ENCODE results near the gene HOXD10. TPM values are rescaled to one million over a fixed set of nuclear protein-coding genes. Genes with fewer than 3 reads are reported as not detected.

The HOXD10 gene
- total and polyA plus RNA-seq, 2 donors, result 4.1 to 14.1 TPM

DNA sequence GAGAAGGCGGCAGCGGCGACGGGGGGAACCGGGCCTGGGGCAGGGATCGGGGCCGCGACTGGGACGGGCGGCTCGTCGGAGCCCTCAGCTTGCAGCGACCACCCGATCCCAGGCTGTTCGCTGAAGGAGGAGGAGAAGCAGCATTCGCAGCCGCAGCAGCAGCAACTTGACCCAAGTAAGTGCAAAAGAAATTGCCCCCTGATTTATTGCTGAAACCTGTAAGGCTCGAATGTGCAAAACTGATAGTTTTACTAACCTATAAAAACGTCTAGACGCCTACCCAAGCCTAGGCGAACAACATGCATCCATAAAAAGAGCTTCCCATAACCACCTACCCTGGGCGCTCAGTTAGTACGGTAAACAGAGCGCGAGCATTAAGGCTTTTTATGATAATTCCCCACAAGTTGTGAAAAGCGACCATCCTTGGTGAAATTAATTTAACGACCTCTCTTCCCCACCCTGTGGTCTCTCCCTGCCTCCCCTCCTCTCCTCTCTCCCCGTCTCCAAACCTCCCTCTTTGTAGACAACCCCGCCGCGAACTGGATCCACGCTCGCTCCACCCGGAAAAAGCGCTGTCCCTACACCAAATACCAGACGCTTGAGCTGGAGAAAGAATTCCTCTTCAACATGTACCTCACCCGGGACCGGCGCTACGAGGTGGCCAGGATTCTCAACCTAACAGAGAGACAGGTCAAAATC, 7.0 kb downstream of the HOXD10 start:
- no peak for DNase-seq (ENCODE audit: extremely low spot score)
- peak overlapping the region; percentile 46 for H3K4me3 ChIP-seq (ENCODE audit: low read depth, low read length)
- H3K4me1 ChIP-seq (ENCODE audit: insufficient read depth), result no peaks in the 10 kb centered on the region
- no peak overlapping the region for H3K27ac ChIP-seq (ENCODE audit: low read depth)
- 63% methylated on average over 40 of the region's 40 CpGs for WGBS
- no peaks in the 10 kb centered on the region for H3K36me3 ChIP-seq (ENCODE audit: insufficient read depth)

DNA sequence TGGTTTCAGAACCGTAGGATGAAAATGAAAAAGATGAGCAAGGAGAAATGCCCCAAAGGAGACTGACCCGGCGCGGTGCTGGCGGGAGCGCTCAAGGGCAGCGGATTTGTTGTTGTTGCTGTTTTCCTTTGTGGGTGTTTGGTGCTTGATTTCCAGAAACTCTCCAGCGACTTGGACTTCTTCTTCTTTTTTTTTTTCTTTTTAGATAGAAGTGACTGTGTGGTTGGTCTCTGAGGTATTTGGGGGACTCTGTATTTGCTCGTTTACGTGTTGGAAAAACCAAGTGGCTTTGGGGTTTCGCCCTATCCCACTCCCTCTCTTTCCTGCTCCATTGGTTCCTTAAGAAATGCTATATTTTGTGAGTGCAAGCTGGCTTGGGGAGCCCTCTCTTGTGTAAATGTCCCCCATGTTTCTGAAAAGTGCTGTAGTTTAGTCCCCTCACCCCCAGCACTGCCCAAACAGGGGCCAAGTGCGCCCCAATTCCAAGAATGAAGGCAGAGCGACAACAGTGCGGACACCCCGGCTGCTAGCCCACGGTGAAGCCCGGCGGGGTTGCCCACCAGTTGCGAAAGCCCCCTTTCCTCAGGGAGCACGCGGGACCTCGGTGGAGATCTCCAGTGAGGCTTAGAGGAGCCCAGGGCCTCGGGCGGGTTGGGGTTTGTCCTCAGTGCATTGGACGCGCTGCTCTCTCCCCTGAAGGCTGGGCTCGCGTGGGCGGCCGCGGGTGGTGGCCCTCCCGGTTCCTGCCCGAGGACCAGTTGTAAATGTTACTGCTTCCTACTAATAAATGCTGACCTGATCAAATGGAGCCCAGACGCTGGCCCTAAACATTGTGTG, 7.8 kb downstream of the HOXD10 start:
- no peak for DNase-seq (ENCODE audit: extremely low spot score)
- WGBS, result 79% methylated on average over 34 of the region's 34 CpGs
- no peaks in the 10 kb centered on the region for H3K4me1 ChIP-seq (ENCODE audit: insufficient read depth)
- no peaks in the 10 kb centered on the region for H3K36me3 ChIP-seq (ENCODE audit: insufficient read depth)
- no peak overlapping the region for H3K27ac ChIP-seq (ENCODE audit: low read depth)
- peak overlapping the region; percentile 46 for H3K4me3 ChIP-seq (ENCODE audit: low read depth, low read length)

DNA sequence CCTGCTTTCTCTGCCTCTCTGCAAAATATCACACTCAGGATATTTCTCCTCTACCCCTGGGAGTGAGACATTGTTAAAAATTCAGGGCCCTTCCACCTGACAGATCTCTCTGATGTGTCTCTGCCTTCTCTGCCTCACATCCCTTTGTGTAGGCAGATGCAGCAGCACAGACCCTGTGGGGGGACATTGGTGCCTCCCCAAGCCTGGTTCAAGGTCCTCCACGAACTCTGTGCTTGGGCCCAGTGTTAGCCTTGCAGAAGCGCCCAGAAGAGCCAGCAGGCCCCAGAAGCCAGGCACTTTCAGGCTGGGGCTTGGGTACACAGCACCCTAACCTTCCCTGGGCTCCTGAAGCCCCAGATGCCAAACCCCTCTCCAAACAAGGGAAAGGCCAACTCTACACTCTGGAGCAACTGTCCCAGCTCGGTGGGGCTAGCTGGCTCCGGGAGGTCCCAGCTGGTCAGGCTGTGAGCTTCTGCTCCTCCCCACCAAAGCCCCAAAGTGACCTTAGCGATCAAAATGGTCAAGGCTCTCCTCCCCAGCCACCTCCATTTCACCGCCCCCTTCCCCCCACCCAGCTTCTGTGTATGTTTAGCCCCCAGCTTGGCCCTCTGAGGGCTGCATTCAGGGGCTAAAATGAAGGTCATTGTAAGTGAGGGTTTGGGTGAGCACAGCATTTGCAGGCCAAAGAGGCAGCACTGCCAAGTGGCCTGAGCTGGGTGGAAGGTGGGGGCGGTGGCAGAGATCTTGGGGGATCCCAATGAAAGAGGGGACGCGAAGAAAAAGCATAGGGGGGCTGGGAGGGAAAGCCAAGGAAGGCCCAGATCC, 8.6 kb downstream of the HOXD10 start:
- Histone ChIP-seq H3K36me3 (ENCODE audit: insufficient read depth) (no peaks in the 10 kb centered on the region), H3K27ac (ENCODE audit: low read depth) (no peak overlapping the region), H3K4me3 (ENCODE audit: low read depth, low read length) (no peak overlapping the region), H3K4me1 (ENCODE audit: insufficient read depth) (peaks cover 2% of the 10 kb centered on the region)
- 77% methylated on average over 9 of the region's 9 CpGs for WGBS
- no peak for DNase-seq (ENCODE audit: extremely low spot score)

DNA sequence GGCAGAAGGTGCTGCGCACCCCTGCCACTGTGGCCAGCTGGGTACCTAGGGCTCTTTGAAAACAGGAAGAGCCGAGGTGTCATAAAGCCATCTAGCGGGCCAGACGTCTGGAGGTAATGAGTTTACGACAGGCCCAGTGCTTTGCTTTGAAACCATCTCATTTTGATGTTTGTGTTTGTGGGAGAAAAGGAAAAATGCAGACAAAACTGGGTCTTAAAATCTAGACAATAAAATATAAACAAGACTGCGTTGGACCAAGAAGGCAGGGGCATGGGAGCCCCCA, 9.1 kb downstream of the HOXD10 start:
- 73% methylated on average over 6 of the region's 6 CpGs for WGBS
- no peak for DNase-seq (ENCODE audit: extremely low spot score)
- Histone ChIP-seq H3K36me3 (ENCODE audit: insufficient read depth) (no peaks in the 10 kb centered on the region), H3K4me3 (ENCODE audit: low read depth, low read length) (no peak overlapping the region), H3K4me1 (ENCODE audit: insufficient read depth) (peaks cover 6% of the 10 kb centered on the region), H3K27ac (ENCODE audit: low read depth) (no peak overlapping the region)

DNA sequence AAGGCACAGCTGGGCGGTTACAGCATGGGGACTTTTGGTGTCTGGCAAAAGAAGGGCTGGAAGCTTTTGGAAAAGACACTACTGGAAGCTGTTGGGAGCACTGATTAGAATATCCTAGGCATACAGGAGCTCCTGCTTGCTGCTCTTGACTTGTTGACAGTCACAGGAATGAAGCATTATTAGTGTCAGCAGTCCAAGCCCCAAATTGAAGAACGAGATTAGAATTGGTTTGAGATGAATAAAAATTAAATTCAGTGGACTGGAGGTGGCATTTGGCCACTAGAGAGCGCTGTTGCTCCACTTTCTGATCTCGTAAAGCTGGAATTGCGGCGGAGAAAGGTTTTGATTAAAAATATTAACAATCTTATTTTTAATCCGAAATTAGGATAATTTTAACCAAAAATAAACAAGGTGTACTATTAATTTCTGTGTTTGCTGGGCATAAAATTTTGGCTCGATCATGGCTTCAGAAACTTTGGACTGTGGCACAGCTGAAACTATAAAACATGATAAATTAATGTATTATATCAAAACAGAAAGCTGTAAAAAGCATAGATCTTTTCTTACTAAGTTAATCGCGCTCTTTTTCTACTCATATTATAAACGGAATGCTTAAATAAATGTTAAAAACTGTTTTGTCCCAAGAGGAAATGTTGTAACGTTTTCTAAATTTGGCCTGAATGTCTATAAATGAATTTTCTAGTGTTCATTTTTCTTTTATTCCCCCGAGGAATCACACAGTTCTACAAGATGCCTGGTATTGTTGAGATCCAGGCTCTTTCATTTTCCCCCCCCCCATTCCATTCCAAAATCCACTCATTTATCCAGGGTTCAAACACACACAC, 10.6 kb downstream of the HOXD10 start:
- Histone ChIP-seq H3K4me1 (ENCODE audit: insufficient read depth) (peaks cover 6% of the 10 kb centered on the region), H3K4me3 (ENCODE audit: low read depth, low read length) (no peak overlapping the region), H3K27ac (ENCODE audit: low read depth) (no peak overlapping the region), H3K36me3 (ENCODE audit: insufficient read depth) (no peaks in the 10 kb centered on the region)
- no peak for DNase-seq (ENCODE audit: extremely low spot score)
- WGBS, result 8% methylated on average over 13 of the region's 13 CpGs

DNA sequence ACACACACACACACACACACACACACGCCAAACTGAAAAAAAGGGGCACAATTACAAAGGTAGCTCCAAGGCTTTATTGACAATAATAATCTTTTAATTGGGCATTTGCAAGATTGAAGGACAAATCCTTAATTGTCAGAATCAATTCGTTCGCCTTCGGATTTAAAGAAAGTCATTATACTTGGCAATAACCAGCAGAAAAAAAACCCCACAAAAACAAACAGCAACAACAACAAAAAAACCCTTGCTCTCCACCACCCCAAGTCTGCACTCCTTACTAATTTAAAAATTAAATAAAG, 11.1 kb downstream of the HOXD10 start:
- no peak for DNase-seq (ENCODE audit: extremely low spot score)
- H3K4me1 ChIP-seq (ENCODE audit: insufficient read depth), result peaks cover 6% of the 10 kb centered on the region
- H3K4me3 ChIP-seq (ENCODE audit: low read depth, low read length), result no peak overlapping the region
- H3K36me3 ChIP-seq (ENCODE audit: insufficient read depth), result no peaks in the 10 kb centered on the region
- 37% methylated on average over 4 of the region's 4 CpGs for WGBS
- H3K27ac ChIP-seq (ENCODE audit: low read depth), result no peak overlapping the region

DNA sequence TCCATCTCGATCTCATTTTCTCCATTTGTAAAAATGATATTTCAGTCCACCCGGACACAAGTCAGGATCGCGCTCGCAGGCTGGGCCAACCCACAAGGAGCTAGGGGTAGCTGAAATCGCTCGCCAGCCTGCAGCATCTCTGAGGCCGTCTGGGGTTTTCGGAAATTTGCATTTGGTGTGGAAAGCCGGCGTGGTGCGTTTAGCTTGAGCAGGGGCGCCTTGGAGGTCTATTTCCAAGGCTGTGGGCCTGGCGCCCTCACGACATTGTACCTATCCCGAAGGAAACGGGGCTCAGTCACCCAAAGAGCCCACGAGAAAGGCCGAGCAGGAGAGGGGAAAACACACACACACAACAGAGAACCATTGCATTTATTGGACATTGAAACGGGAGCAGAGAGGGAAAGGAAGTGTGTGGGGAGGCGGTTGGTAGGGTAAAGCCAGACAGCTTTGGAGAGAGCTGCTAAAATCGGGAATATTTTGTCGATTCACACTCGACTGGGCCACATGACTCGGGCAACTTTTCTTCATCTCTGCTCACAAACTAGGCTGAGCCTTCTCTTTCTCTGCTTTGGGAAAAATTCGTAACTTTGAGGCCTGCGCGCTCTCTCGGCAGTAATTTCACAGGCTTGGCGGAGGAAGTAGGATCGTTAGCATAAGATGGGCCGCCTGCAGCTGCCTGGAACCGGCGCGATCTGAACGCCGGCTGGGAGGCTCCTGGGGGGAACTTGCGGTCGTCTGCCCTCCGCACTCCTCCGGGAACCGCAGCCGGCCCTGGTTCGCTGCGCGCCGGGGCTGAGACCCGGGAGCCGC, 11.8 kb downstream of the HOXD10 start:
- no peak for DNase-seq (ENCODE audit: extremely low spot score)
- peak overlapping the region; percentile 59 for H3K4me3 ChIP-seq (ENCODE audit: low read depth, low read length)
- WGBS, result 21% methylated on average over 49 of the region's 49 CpGs
- H3K27ac ChIP-seq (ENCODE audit: low read depth), result no peak overlapping the region
- H3K36me3 ChIP-seq (ENCODE audit: insufficient read depth), result no peaks in the 10 kb centered on the region
- H3K4me1 ChIP-seq (ENCODE audit: insufficient read depth), result peaks cover 6% of the 10 kb centered on the region

DNA sequence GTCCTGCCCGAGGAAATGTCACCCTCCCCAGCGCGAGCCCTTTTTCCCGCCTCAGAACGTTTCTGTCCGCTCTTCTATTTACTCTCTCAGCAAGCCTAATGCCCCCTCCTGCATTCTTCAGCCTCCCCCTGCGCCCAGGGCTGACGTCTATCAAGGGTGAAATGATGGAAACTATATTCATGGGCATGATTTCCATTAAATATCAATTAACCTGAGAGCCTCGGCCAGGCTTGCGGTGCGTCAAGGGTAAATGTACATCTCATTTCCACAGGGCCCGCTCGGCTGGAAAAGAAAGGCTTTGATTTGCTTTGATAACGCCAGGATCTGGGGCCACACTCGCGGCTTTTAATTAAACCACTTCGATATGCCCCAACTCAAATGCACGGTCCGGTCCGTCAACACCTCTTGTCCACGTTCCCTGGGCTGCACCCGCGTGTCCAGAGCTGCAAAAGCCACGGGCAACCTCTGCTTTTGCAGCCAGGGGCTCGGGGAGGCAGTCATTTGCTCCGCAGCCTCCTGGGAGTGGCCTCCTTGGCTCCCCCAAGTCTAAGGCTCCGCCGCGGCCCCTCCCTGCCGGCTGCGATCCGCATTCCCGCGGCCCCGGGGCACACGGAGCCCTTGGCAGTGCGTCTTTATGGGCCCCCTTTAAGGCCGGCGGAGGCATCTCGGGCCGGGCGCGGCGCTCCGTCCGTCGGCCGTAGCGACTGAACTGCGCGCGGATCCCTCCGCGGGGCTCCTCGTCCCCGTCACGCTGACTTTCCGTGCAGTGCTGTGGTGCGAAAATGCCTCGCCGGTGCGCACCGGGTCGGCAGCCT, 12.6 kb downstream of the HOXD10 start, which contains the start of gene HOXD8:
TSS of gene HOXD8 (plus strand) at position 724 of the 815 bp plus-strand sequence. CDS start 662 bp downstream, outside the sequence.
- Histone ChIP-seq H3K4me3 (ENCODE audit: low read depth, low read length) (peak within 1 kb of the TSS; percentile 59), H3K36me3 (ENCODE audit: insufficient read depth) (no peaks in the 10 kb centered on the region), H3K27ac (ENCODE audit: low read depth) (peak within 1 kb of the TSS; percentile 79), H3K4me1 (ENCODE audit: insufficient read depth) (peaks cover 6% of the 10 kb centered on the region)
- 2% methylated on average over 64 of the region's 64 CpGs for WGBS
- no peak for DNase-seq (ENCODE audit: extremely low spot score)

DNA sequence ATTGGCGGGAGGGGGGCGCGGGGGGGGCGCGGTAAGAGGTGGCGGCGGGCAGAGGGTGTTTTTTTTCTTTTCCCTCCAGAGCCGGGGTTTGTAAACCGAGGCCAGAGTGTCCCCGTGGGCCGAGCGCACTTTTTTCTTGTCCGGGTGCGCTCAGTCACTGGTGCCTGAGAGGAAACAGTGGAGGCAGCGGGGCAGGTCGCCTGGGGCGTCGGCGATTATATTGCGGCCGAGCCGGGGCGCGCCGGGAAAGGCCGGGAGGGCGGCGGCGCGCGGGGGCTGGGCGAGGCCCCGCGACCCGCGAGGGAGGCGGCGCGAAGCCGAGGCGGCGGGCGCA, 13.2 kb downstream of the HOXD10 start:
- no peaks in the 10 kb centered on the region for H3K36me3 ChIP-seq (ENCODE audit: insufficient read depth)
- H3K4me3 ChIP-seq (ENCODE audit: low read depth, low read length), result peak overlapping the region; percentile 59
- H3K27ac ChIP-seq (ENCODE audit: low read depth), result peak overlapping the region; percentile 79
- WGBS, result under 1% methylated on average over 43 of the region's 43 CpGs
- peaks cover 6% of the 10 kb centered on the region for H3K4me1 ChIP-seq (ENCODE audit: insufficient read depth)
- DNase-seq (ENCODE audit: extremely low spot score), result no peak

DNA sequence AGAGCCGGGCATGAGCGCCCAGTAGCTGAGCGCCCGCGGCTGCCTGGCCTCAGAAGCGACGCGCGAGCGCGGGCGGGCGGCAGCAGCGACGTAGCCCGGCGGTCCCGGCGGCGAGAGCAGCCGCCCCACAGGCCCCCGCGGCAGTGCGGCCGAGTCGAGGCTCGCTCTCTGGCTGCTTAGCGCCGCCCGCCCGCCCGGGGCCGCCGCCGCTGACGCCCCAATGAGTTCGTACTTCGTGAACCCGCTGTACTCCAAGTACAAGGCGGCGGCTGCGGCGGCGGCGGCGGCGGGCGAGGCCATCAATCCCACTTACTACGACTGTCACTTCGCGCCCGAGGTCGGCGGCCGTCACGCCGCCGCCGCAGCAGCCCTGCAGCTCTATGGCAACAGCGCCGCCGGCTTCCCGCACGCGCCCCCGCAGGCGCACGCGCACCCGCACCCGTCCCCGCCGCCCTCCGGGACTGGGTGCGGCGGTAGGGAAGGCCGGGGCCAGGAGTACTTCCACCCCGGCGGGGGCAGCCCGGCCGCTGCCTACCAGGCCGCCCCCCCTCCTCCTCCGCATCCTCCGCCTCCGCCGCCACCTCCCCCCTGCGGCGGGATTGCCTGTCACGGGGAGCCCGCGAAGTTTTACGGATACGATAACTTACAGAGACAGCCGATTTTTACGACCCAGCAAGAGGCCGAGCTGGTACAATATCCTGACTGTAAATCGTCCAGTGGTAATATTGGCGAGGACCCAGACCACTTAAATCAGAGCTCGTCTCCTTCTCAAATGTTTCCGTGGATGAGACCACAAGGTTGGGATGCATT, 13.8 kb downstream of the HOXD10 start:
- Histone ChIP-seq H3K4me1 (ENCODE audit: insufficient read depth) (peaks cover 6% of the 10 kb centered on the region), H3K36me3 (ENCODE audit: insufficient read depth) (no peaks in the 10 kb centered on the region), H3K4me3 (ENCODE audit: low read depth, low read length) (peak overlapping the region; percentile 59), H3K27ac (ENCODE audit: low read depth) (peak overlapping the region; percentile 79)
- DNase-seq (ENCODE audit: extremely low spot score), result no peak
- WGBS, result 1% methylated on average over 100 of the region's 100 CpGs

DNA sequence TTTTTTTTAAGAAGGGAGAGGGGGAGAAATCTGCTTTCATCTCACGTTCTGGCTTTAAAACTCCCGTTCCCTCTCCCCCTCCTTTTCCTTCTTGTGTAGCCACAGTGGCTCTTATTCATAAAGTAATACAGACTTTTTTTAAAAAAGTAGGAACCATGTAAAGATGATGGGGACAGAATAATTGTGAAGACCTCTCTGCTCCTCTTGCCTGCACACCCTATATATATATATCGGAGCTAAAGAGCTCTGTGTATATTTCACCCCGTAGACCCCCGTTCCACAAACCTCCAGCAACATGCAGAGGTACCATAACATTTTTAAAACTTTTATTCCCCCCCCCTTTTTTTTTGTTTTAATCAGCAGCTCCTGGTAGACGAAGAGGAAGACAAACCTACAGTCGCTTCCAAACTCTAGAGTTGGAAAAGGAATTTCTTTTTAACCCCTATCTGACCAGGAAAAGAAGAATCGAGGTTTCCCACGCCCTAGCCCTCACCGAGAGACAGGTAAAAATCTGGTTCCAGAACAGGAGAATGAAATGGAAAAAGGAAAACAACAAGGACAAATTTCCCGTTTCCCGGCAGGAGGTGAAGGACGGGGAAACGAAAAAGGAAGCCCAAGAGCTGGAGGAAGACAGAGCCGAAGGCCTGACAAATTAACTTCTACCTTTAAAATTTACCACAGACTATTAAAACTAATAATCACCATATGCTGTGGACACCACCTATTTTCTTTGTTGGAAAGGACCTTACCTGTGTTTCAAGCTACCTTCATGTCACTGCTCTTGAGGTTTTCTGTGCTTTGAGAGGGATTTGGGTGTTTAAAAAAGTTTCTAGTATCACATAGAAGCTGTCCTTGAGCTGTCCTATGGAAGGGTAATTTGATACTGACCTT, 14.6 kb downstream of the HOXD10 start:
- H3K4me3 ChIP-seq (ENCODE audit: low read depth, low read length), result peak overlapping the region; percentile 59
- WGBS, result 32% methylated on average over 15 of the region's 15 CpGs
- no peaks in the 10 kb centered on the region for H3K36me3 ChIP-seq (ENCODE audit: insufficient read depth)
- H3K4me1 ChIP-seq (ENCODE audit: insufficient read depth), result peaks cover 6% of the 10 kb centered on the region
- no peak for DNase-seq (ENCODE audit: extremely low spot score)
- H3K27ac ChIP-seq (ENCODE audit: low read depth), result peak overlapping the region; percentile 45

All from urinary bladder (tissue), 4 donors.